C4-2B (cell line): Measurements from ENCODE around the gene COL2A1.

Experiments used
- H3K27ac ChIP-seq: fragments of 450-650 bp; 2 replicates; pipeline ENCODE4 v1.5.1; 2017
- CTCF ChIP-seq: fragments of 450-650 bp; conservative IDR thresholded peaks from 2 replicates; pipeline ENCODE4 v1.5.1; 2017; ENCODE audit warnings: mild to moderate bottlenecking
- ZFX ChIP-seq: fragments of 450-650 bp; IDR thresholded peaks from 2 replicates; pipeline ENCODE4 v1.6.1; 2017

Gene COL2A1

DNA sequence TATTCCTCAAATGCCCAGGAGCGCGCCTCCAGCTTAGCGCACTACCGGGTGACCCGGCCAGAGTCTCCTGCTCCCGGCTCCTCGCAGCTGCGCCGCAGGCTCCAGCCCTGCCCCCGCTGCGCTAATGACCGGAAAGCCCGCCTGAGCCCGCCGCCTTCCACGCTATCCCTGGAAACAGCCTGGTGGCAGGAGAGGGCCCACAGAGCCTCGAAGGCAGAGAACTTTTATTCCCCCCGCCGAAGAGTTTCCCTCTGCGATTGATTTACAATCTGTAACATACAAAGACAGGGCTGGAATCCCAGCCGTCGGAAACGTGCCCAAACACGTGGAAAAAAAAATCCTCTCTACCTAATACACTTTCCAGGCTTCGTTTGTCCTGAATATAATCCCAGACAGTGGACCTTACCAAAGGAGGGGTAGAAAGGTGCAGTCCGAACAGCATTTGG is 1.5 kb downstream of the COL2A1 start:
- TF ChIP-seq CTCF (no peak), ZFX (no peak)
- H3K27ac ChIP-seq = peak overlapping the region; percentile 28; the same call in 1 of the 2 replicates

- H3K27ac ChIP-seq = peak overlapping the region; percentile 28; the same call in 1 of the 2 replicates
- TF ChIP-seq CTCF = no peak
- no peak for TF ChIP-seq ZFX
These were observed 1.9 kb downstream of the COL2A1 start for GRCh38 chr12:48002414-48002730.

- TF ChIP-seq CTCF (no peak), ZFX (no peak)
- H3K27ac ChIP-seq = peak overlapping the region; percentile 28
These were observed 2.5 kb downstream of the COL2A1 start for GRCh38 chr12:48001505-48002413.

- TF ChIP-seq CTCF (no peak; the same call in 1 of the 2 replicates), ZFX (no peak)
- H3K27ac ChIP-seq = peak overlapping the region; percentile 28
These were observed 3.3 kb downstream of the COL2A1 start for GRCh38 chr12:48000878-48001504.

GRCh38 chr12:47999816-48000215 is 4.5 kb downstream of the COL2A1 start:
- TF ChIP-seq CTCF = no peak
- no peak for TF ChIP-seq ZFX
- H3K27ac ChIP-seq = no peak overlapping the region

GRCh38 chr12:47997321-47997720 is 7.0 kb downstream of the COL2A1 start:
- TF ChIP-seq CTCF (no peak), ZFX (no peak)
- H3K27ac ChIP-seq = peak overlapping the region; percentile 54

DNA sequence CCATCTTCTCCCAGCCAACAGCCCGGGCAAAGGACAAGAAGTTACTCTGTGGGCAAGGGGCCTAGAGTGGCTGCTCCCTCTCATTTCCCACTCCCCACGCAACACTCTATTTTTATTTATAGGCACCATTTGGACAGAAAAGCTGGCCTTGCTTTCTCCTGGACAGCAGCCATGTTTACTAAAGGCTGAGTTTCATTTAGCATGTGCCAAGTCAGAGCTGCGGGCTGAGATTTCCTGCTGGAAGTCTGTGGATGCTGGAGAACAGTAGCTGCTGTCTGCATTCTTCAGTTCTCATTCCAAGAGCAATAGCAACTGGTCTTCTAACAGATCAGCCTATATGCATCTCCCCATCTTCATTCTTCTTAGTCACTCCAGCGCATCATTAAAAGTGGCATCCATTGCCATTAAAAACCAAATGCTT is 8.3 kb downstream of the COL2A1 start:
- H3K27ac ChIP-seq = peak overlapping the region; percentile 33
- no peak for TF ChIP-seq CTCF
- TF ChIP-seq ZFX = no peak
